Measurements from ENCODE around the gene RABGGTA. TPM values are rescaled to one million over a fixed set of nuclear protein-coding genes. Genes with fewer than 3 reads are reported as not detected.

Gene RABGGTA
- total RNA-seq, 1 experiment from 2014 or later: 25.6 TPM

- no peak for DNase-seq
- no peak overlapping the region for H2BK20ac ChIP-seq (ENCODE audit: low read depth, low read length, poor library complexity, severe bottlenecking)
- H3K14ac ChIP-seq (ENCODE audit: insufficient read depth, low read length): no peak overlapping the region
- no peak overlapping the region for H2BK12ac ChIP-seq (ENCODE audit: insufficient read length, low read depth, low read length)
- no peak overlapping the region for H3K4me2 ChIP-seq (ENCODE audit: insufficient read depth, insufficient read length, low read length)
- Mint-ChIP-seq H3K4me3 (no peak overlapping the region), H3K27ac (no peak overlapping the region; a peak in 1 of 7 replicates), H3K36me3 (ENCODE audit: insufficient read depth in 1 of 3, low read depth in 3 of 3) (peaks cover 28 to 60% (median 44%) of the 10 kb centered on the region in 3 experiments), H3K4me1 (peaks cover 5 to 6% of the 10 kb centered on the region in 2 experiments; a peak in 3 of 4 replicates), H3K27me3 (ENCODE audit: low read depth) (no peaks in the 10 kb centered on the region), H3K9me3 (no peaks in the 10 kb centered on the region)
- no peak overlapping the region for H3T11ph ChIP-seq (ENCODE audit: low read length)
- H3K23ac ChIP-seq (ENCODE audit: insufficient read length, low read depth, low read length): no peak overlapping the region
- H4K5ac ChIP-seq (ENCODE audit: insufficient read length, low read depth, low read length): no peak overlapping the region
- no peaks in the 10 kb centered on the region for H3K23me2 ChIP-seq (ENCODE audit: insufficient read length, low read depth, low read length, poor library complexity, severe bottlenecking)
- no peak overlapping the region for H2BK15ac ChIP-seq (ENCODE audit: low read depth, low read length)
- no peak overlapping the region for H4K91ac ChIP-seq (ENCODE audit: insufficient read length, low read depth, low read length)
- H3K4me1 ChIP-seq (ENCODE audit: insufficient read depth, low read length): no peaks in the 10 kb centered on the region
- no peak overlapping the region for H3K4ac ChIP-seq (ENCODE audit: low read depth, low read length)
- TF ChIP-seq CTCF (conservative IDR thresholded peaks at IDR 0.05): no peak; the same call in 1 of the 3 replicates
- no peak overlapping the region for H2BK120ac ChIP-seq (ENCODE audit: low read depth, low read length, poor library complexity, severe bottlenecking)
- no peak overlapping the region for H3K56ac ChIP-seq (ENCODE audit: insufficient read length, low read depth, low read length)
- H3K9ac ChIP-seq (ENCODE audit: extremely low read depth, insufficient read length, low read length): no peak overlapping the region
- no CpG with 5 or more reads among the region's 7 CpGs for WGBS (ENCODE audit: extremely low coverage, insufficient read length, low lambda C conversion rate)
- H3K9me3 ChIP-seq (ENCODE audit: control insufficient read depth, low read depth, low read length): no peaks in the 10 kb centered on the region
- no peak overlapping the region for H4K8ac ChIP-seq (replicated peaks; ENCODE audit: insufficient read length, low read depth, low read length)
- H2AFZ ChIP-seq (ENCODE audit: low read length): no peak overlapping the region
- no peaks in the 10 kb centered on the region for H4K20me1 ChIP-seq (ENCODE audit: control insufficient read depth, insufficient read depth, insufficient read length)
- no peak overlapping the region for H3K27ac ChIP-seq (ENCODE audit: insufficient read length, low read depth, low read length)
- no peak overlapping the region for H2BK5ac ChIP-seq (ENCODE audit: insufficient read length, low read length)
- no peak overlapping the region for H3K18ac ChIP-seq (ENCODE audit: insufficient read length, low read depth, low read length)
- no peak overlapping the region for H2AK5ac ChIP-seq (ENCODE audit: insufficient read length, low read length)
- H3K79me2 ChIP-seq (ENCODE audit: insufficient read depth, low read length): no peaks in the 10 kb centered on the region
- H3K27me3 ChIP-seq (ENCODE audit: insufficient read depth, low read length): no peaks in the 10 kb centered on the region
- no peaks in the 10 kb centered on the region for H3K79me1 ChIP-seq (ENCODE audit: insufficient read depth, low read depth, low read length, poor library complexity, severe bottlenecking)
Measured at GRCh38 chr14:24308342-24309124, 37.1 kb upstream of the RABGGTA start.

All from H9 (cell line).